ENCODE results near the gene BTBD9. TPM values are rescaled to one million over a fixed set of nuclear protein-coding genes. Genes with fewer than 3 reads are reported as not detected.

BTBD9 gene
- total and polyA plus RNA-seq, 2 experiments from 2014 or later, result 13.0 to 17.0 TPM

DNA sequence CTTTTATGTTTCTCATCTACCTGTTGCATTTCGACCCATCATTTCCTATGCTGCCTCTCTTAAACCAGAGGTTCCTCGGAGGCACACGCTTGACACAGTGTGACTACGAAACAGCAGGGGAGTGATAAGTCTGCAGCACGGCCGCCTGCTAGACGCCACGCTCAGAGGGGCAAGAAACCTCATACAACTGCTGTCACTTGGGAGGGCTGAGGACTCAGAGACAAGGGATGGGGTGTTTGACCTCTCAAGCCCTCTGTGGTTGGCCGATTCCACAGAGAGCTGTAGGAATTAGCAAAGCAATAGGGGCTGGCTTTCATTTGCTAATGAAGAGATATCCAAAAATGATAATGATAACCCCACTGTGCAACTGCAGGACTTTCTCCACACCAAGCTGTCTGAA is 447.7 kb downstream of the BTBD9 start:
- WGBS (ENCODE audit: low lambda C conversion rate, missing lambda C conversion rate), result 67% methylated on average over 9 of the region's 9 CpGs
- Histone ChIP-seq H3K4me3 (no peak overlapping the region), H3K79me2 (no peaks in the 10 kb centered on the region), H3K9me2 (replicated peaks; ENCODE audit: insufficient read depth) (no peaks in the 10 kb centered on the region), H2AFZ (no peak overlapping the region), H3K36me3 (replicated peaks; ENCODE audit: insufficient read depth, low read depth) (no peaks in the 10 kb centered on the region), H3K4me2 (no peak overlapping the region), H3K27me3 (no peaks in the 10 kb centered on the region), H3K4me1 (ENCODE audit: insufficient read depth) (no peaks in the 10 kb centered on the region), H3K27ac (no peak overlapping the region), H4K20me1 (ENCODE audit: insufficient read depth, poor library complexity, severe bottlenecking) (no peaks in the 10 kb centered on the region), H3K9me3 (ENCODE audit: low read depth) (no peaks in the 10 kb centered on the region)
- no peak for TF ChIP-seq EZH2 (IDR thresholded peaks at IDR 0.05; ENCODE audit: borderline replicate concordance)
- TF ChIP-seq EZH2phosphoT487 (IDR thresholded peaks at IDR 0.05; ENCODE audit: low read depth, severe bottlenecking, unreplicated experiment), result no peak
- TF ChIP-seq, protein P1, sequence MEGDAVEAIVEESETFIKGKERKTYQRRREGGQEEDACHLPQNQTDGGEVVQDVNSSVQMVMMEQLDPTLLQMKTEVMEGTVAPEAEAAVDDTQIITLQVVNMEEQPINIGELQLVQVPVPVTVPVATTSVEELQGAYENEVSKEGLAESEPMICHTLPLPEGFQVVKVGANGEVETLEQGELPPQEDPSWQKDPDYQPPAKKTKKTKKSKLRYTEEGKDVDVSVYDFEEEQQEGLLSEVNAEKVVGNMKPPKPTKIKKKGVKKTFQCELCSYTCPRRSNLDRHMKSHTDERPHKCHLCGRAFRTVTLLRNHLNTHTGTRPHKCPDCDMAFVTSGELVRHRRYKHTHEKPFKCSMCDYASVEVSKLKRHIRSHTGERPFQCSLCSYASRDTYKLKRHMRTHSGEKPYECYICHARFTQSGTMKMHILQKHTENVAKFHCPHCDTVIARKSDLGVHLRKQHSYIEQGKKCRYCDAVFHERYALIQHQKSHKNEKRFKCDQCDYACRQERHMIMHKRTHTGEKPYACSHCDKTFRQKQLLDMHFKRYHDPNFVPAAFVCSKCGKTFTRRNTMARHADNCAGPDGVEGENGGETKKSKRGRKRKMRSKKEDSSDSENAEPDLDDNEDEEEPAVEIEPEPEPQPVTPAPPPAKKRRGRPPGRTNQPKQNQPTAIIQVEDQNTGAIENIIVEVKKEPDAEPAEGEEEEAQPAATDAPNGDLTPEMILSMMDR (IDR thresholded peaks at IDR 0.05; ENCODE audit: poor library complexity), result no peak
- no peak for DNase-seq (ENCODE audit: low spot score)

GRCh38 chr6:38191418-38191817 is 448.3 kb downstream of the BTBD9 start:
- Histone ChIP-seq H4K20me1 (ENCODE audit: insufficient read depth, poor library complexity, severe bottlenecking) (no peaks in the 10 kb centered on the region), H3K27ac (no peak overlapping the region), H3K36me3 (replicated peaks; ENCODE audit: insufficient read depth, low read depth) (no peaks in the 10 kb centered on the region), H3K4me1 (ENCODE audit: insufficient read depth) (no peaks in the 10 kb centered on the region), H3K4me3 (no peak overlapping the region), H3K9me3 (ENCODE audit: low read depth) (no peaks in the 10 kb centered on the region), H3K79me2 (no peaks in the 10 kb centered on the region), H2AFZ (no peak overlapping the region), H3K9me2 (replicated peaks; ENCODE audit: insufficient read depth) (no peaks in the 10 kb centered on the region), H3K4me2 (no peak overlapping the region), H3K27me3 (no peaks in the 10 kb centered on the region)
- no peak for DNase-seq (ENCODE audit: low spot score)
- WGBS (ENCODE audit: low lambda C conversion rate, missing lambda C conversion rate), result 85% methylated on average over 9 of the region's 9 CpGs
- TF ChIP-seq EZH2phosphoT487 (IDR thresholded peaks at IDR 0.05; ENCODE audit: low read depth, severe bottlenecking, unreplicated experiment) (no peak), EZH2 (IDR thresholded peaks at IDR 0.05; ENCODE audit: borderline replicate concordance) (no peak)
- TF ChIP-seq, protein P1 (IDR thresholded peaks at IDR 0.05; ENCODE audit: poor library complexity), result no peak

GRCh38 chr6:38188677-38189335 is 450.9 kb downstream of the BTBD9 start:
- Histone ChIP-seq H3K36me3 (replicated peaks; ENCODE audit: insufficient read depth, low read depth) (no peaks in the 10 kb centered on the region), H3K9me2 (replicated peaks; ENCODE audit: insufficient read depth) (no peaks in the 10 kb centered on the region), H2AFZ (no peak overlapping the region), H4K20me1 (ENCODE audit: insufficient read depth, poor library complexity, severe bottlenecking) (no peaks in the 10 kb centered on the region), H3K4me3 (no peak overlapping the region), H3K79me2 (no peaks in the 10 kb centered on the region), H3K4me2 (no peak overlapping the region), H3K27ac (no peak overlapping the region), H3K9me3 (ENCODE audit: low read depth) (no peaks in the 10 kb centered on the region), H3K4me1 (ENCODE audit: insufficient read depth) (no peaks in the 10 kb centered on the region), H3K27me3 (no peaks in the 10 kb centered on the region)
- DNase-seq (ENCODE audit: low spot score), result no peak
- TF ChIP-seq, protein P1 (IDR thresholded peaks at IDR 0.05; ENCODE audit: poor library complexity), result no peak
- no peak for TF ChIP-seq EZH2 (IDR thresholded peaks at IDR 0.05; ENCODE audit: borderline replicate concordance)
- TF ChIP-seq EZH2phosphoT487 (IDR thresholded peaks at IDR 0.05; ENCODE audit: low read depth, severe bottlenecking, unreplicated experiment), result no peak
- WGBS (ENCODE audit: low lambda C conversion rate, missing lambda C conversion rate), result 97% methylated on average over 13 of the region's 14 CpGs

Data from hepatocyte (in vitro differentiated cells).